GM21360 (cell line): Measurements from ENCODE around the gene LRRTM4.
"Not testable (repeated sequence)": the region's sequence is repeated elsewhere in the genome, so short reads cannot be mapped to it uniquely, and the experiment has no call there.

Source experiments
- ATAC-seq: cut with Tn5 transposase; IDR thresholded peaks from one replicate; pipeline ENCODE4 v1.9.1; 2021; ENCODE audit warnings: mild to moderate bottlenecking, moderate library complexity; ENCODE audit not compliant: unreplicated experiment

LRRTM4 gene

DNA sequence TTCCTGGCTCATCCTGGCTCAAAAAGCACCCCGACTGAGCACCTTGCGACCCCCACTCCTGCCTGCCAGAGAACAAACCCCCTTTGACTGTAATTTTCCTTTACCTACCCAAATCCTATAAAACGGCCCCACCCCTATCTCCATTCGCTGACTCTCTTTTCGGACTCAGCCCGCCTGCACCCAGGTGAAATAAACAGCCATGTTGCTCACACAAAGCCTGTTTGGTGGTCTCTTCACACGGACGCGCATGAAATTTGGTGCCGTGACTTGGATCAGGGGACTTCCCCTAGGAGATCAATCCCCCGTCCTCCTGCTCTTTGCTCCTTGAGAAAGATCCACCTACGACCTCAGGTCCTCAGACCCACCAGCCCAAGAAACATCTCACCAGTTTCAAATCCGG is 433.8 kb downstream of the LRRTM4 start:
- ATAC-seq: not testable (repeated sequence)

DNA sequence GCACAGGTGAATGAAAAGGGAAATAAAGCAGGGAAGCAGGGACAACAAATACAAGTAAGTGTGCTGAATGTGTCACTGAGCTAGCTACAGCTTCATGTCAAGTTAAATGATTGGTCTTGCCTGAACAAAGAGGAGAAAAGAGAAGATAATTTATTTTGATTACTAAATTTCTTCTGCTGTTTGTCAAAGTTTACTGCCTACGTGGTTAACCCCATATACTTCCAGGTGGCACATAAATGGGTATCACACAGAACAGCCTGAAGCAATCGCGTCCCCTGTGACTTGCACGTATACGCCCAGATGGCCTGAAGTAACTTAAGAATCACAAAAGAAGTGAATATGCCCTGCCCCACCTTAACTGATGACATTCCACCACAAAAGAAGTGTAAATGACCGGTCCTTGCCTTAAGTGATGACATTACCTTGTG is 434.2 kb downstream of the LRRTM4 start:
- ATAC-seq: no peak

DNA sequence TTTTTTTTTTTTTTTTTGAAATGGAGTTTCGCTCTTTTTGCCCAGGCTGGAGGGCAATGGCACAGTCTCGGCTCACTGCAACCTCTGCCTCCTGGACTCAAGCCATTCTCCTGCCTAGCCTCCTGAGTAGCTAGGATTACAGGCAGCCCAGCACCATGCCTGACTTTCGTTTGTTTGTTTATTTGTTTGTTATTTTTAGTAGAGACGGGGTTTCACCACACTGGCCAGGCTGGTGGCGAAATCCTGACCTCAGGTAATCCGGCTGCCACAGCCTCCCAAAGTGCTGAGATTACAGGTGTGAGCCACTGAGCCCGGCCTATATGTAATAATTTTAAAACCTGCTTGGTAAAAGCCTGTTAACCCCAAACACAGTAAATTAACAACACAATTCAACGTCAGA is 435.7 kb downstream of the LRRTM4 start:
- no peak for ATAC-seq

DNA sequence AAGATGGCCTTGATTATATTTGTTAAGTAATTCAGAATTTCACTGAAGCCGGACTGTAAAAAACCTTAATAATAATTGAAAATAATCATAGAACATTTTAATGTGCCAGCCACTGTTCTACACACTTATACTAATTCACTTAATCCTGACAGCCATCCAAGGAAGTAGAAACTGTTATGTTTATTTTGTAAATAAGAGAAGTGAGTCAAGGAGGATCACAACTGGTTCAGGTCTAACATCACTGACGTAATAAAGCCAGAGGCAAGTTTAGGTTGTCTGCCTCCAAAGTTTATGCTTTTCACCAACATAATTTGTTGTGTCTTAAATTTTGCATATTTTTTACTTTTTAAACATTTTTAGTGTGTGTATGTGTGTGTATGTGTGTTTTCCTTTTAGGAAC is 436.1 kb downstream of the LRRTM4 start:
- no peak for ATAC-seq

DNA sequence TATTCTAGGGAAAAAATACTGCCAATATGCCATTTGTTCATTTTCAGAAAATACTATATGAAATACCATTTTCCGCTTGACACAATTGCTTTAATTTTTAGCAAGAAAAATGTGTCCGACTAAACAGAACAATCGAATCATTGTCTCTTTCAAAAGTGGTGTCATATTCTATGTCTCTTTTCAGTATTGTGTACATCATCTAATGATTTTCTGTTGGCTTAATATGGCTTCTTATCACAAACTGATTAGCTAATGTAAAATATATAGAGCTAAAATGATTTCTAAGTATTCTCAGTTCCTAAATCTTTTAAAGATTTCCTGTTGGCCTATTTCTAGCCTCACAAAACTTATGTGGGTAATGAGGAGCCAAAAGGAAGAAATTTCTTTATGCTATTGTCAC is 436.6 kb downstream of the LRRTM4 start:
- no peak for ATAC-seq

DNA sequence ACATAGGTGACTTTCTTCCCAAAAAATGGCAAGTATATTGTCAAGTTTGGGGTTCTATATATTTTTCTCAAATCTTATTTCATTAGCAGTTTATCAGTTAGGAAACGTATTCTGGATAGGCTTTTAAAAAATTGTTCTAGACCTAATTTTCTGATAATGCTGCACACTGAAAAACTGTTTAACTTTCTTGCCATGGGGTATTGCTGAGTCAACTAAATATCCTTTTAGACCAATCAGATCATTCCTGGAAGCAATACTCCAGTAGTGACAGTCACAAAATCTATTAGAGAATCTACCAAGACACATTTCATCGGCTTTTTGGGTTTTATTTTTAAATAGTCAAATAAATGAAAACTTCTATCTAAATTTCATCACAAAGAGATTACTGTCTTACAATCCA is 440.6 kb downstream of the LRRTM4 start:
- ATAC-seq: no peak

DNA sequence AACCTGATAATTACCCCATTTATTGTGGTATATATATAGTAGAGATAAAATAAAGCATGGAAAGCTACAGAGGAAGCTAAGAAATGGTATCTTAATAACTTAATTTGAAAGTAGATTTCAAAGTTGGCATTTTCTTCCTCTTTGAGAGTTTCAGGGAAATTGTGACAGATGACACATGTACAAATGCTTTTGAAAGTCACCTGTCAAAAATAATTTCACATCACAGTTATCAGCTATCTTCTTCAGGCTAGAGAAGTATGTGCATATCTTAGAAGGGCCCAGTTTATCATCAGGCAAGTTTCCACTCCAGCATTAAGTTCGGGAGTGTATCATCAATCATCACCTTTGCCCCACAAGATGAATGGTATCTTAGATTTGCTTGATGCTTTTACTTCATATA is 457.9 kb downstream of the LRRTM4 start:
- ATAC-seq: no peak

DNA sequence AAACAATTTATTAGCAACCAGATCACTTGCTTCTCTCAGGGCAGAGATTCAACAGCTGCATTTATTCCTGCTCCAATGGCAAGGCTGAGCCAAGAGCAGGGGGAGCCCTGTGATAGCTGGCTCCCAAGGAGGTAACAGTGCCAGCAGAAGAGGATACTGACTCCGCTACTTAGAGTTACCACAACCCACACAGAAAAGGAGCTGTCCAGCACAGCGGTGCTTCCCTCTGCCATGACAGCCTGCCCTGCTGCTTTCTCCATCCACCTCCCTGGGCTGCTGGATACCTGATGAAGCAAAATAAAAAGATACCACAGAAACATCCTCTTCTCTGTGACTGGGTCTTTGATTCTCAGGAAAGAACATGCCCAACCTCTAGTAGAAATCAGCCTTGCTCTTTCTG is 467.2 kb downstream of the LRRTM4 start:
- ATAC-seq: no peak

DNA sequence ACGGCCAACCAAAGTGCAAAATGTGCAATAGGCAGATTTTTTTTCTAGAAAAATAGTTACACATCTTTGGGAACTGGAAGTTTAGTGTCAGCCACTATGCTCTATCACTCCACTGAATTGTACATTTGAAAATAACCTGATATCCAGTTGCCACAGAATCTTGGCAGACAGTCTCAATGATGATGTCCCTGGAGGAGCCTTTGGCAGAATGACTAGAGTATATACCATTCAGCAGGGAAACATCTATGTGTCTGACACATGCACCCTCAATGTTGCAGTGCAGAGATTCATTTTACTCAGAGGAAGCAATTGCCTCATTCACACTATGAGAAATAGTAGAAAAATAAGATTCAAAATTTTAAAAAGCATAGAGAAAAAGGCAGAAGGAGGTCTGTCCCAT is 475.8 kb downstream of the LRRTM4 start:
- no peak for ATAC-seq

DNA sequence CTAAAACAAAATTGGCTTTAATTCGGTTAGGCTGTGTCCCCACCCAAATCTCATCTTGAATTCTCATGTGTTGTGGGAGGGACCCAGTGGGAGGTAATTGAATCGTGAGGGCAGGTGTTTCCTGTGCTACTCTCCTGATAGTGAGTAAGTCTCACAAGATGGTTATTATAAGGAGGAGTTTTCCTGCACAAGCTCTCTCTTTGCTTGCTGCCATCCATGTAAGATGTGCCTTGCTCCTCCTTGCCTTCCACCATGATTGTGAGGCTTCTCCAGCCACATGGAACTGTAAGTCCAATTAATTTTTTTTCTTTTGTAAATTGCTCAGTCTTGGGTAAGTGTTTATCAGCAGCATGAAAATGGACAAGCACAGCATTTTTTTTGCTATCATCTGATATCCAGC is 476.7 kb downstream of the LRRTM4 start:
- ATAC-seq: not testable (repeated sequence)

DNA sequence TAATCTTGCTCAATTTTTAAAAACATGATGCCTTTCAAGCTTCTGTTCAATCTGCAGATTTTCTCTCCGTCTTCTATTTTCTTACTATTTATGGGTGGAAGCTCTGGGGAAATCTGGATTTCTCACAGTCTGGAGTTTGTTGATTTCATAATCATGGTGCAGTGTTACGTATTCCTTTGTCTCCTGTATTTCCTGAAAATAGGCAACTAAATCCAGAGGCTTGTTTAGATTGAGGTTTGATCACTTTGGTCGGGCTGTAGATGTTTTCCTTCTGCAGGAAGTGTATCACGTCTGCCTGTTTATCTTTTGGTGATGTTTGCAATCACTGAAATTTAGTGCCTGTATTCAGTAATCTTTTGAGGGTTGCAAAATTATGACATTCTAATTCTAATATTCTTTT is 487.7 kb downstream of the LRRTM4 start:
- no peak for ATAC-seq

DNA sequence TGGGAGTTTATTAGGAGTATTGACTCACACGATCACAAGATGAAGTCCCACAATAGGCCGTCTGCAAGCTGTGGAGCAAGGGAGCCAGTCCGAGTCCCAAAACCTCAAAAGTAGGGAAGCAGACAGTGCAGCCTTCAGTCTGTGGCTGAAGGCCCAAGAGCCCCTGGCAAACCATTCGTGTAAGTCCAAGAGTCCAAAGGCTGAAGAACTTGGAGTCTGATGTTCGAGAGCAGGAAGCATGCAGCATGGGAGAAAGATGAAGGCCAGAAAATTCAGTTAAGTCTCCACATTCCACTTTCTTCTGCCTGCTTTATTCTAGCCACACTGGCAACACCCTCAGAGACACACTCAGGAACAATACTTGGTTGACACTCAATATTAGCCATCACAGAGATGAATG is 492.9 kb downstream of the LRRTM4 start:
- ATAC-seq: not testable (repeated sequence)

DNA sequence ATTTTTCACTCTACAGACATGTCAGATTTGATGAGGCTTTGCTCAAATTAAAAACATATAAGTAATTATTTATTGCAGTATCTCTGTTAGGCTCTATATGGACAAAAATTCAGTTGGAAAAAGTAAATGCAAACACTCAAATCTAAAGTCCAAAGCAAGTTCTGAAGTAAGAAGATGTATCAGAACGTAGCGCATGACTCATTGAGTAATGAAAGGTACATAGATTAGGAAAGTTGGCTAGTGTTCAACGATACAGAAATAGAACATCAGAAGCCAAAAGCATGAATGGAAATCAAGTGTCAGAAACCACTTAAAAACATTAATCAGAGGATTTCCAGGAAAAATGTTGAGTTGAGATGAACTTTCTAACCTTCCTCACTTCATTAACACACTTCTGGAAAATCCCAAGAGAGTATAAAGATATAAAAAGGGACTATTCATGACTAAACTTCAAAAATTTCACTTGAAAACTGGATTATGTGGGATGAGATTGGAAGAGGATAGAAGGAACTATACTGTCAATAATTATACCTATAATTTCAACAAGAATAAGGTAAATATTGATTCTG is 494.1 kb downstream of the LRRTM4 start:
- ATAC-seq: no peak

DNA sequence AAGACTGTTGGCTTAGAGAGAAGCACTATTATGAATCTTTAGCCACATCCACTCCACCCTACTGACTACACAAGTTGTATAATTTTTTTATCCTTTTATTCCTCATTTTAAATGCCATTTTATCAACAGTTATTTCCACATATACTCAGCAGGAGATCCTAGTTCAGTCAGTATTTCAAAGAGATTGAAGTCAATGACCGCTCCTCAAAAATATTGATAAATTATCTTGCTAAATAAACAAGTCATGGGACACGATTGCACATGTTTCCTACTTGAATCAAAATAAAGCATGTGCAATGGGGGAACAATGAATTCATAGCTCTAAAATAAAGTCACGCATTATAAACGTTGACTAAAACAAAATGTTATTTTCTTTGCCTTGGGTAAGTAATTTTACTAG is 496.5 kb downstream of the LRRTM4 start:
- ATAC-seq: no peak

DNA sequence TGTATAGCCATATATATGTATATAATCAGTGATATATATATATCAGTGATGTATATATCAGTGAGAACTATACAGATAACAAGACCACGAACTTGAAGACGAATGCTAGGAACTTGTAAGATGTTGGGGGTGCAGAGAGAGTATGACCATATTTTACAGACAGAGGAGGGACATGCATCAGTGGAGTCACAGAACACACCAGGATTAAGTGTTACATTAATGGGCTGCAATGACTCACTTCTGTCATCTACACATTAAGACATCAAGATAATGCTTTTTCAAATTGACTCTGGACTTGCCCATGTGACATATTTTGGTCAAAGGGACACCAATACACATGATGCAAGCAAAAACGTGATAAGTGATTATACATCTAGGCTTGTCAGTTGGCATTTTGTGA is 501.0 kb downstream of the LRRTM4 start:
- no peak for ATAC-seq

DNA sequence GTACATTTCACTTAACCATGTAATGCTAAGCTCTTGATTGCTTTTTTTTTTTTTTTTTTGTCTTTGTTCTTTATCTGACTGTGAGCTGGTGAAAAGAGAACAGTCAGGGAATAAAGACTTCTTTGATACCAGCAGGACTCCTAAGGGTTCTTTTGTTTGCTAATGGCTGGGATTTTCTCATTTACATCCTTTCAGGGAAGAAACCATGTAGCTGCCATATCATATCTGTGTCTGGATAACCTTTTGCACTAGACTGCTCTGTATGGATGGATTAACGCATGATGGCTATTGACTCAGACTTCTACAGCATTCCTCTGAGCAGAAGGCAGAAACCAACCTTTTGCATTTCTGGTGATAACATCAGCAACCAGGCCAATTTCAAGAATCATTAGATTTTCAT is 504.0 kb downstream of the LRRTM4 start:
- no peak for ATAC-seq

DNA sequence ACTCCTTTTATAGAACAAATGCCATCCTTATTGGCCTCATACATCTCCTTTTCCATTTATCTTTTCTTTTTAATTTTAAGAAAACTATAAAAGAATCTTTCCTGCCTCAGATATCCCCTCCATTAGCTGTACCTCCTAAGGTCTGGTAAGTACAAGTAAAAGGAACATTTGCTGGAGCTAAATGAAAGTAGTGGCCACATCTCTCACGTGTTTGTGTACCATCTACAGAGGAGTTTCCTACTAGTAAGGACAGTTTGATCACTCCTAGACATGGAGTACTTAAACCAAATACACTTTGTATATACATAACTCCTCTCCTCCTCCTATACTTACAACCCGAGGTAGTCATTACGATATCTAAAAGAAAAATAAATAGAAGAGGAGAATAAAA is 504.8 kb downstream of the LRRTM4 start:
- ATAC-seq: no peak

DNA sequence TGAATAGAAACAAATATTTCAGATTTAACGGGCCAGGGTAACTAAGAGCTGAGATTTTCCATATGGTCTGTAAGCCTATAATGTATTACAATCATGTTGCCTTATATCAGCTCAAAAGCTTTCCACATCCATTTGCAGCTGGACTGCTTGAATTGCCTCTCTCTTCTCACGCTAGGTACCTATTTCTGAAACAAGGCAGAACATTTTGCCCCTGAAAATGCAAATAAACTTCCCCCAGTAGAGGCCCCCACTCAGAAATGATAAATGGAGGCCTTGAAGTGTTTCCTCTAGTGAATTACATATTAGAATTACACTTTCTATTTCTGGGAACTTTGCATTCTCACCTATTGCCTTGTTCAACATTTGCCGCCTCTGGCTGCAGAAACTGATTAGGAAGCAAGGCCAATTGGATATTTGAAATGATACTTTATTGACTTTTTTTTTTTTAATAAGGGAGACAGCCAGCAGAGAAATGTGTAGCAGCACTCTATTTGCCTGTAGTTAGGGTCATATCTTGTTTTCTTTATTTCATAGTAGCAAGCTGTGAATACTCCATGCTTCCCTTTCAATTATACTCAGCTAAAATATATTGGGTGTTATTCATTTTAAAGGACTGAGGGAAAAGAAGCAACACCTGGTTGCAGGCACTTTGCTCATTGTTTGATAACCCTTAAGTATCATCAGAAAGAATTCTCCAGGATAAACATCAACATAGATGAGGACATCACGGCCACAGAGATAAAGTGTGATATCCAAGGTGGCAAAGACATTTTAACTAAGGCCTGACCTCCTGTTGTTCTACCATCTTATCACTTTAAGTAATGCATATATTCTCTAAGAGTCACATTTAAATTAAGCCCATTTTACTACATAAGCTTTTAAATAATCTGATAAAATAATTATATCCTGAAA is 505.5 kb downstream of the LRRTM4 start:
- no peak for ATAC-seq

DNA sequence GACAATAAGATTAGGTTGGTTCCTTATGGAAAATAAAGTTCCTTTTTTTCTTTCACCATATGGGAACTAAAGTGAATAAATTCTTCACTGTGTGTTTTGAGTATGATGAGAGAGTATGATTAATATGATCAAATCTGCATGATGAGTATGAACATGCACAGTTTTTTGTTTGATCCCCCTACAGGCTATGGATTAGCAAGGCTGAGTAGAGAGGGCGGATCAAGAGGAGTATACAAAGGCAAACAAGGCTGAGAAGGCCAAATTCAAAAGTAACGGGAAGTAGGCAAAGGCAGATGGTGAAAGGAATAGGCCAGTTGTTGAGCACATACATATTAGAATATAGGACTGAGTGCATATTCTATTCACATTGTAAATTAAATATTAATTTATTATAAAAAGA is 508.2 kb downstream of the LRRTM4 start:
- ATAC-seq: no peak

DNA sequence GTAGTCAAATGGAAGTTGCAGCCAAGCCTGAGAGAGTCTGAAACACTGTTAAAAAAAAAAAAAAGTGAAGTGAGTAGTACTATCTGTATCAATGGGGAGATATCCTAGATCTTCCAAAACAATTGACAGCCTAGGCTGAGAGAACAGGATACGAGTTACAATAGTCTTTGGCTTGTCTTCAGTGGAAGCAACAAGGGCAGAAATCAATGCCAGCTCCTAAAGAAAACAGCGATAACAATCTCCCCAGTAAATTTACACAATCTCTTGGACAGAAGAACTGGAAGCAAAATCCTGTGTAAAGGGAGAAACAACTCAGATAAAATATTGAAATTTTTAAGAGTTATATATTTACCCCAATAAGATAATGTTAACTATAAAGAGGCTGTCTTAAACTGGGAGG is 508.7 kb downstream of the LRRTM4 start:
- ATAC-seq: no peak

DNA sequence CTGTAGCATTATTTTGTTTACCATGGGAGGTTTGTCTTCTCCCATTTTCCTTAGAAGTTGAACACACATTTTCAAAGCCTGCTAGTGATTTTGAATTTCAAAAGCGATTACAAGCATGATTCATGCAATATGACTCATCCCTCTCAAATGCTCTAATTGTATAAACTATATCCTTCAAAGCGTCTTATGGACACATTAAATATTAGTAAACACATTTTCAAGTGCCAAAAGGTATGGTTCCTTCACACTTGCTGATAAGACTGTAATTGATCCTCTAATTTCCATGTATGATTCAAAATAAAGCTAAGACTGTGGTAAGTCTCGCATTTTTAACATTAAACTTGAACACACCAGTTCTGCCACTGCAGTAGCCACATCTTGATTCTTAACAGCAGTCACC is 512.9 kb downstream of the LRRTM4 start:
- ATAC-seq: no peak

DNA sequence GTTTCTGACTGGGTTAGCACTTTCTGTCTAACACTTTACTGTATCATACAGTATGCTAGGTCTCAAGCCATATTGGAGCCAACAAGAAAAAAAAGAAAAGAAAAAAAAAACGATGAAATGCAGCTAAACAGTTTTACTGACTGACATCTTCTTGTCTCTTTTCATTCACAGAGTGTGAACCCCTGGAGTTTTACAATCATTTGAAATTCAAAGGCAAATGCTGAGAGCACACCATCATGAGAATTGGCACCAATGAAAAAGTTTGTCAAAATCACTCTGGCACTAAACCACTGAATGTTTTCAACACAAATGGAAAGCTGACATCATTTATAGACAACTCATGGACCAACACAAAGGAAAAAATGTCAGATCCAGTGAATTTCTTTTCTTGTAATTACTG is 513.3 kb downstream of the LRRTM4 start:
- ATAC-seq: no peak

DNA sequence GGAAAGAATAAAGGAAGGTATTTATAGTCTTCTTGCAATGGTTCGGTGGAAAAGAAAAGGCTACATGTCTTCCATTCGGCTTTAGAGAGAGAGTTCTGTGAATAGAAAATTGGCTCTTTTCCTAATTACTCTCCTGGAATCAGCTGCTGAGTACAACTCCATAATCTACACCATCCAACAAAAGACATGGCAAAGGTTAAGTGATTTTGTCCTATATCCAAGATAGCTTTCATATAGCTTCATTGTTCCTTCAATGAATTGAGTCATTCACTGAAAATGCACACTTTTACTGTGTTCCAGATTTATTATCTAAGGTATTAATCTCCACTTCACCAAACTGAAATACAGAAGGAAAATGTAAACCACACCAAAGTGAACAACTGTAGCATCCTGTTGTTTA is 514.5 kb downstream of the LRRTM4 start:
- ATAC-seq: no peak
